OCI-LY3 (cell line): ENCODE data around the gene HOXC9.

ENCODE experiments used
- H2AFZ ChIP-seq: fragments of 200-600, 300-600 bp; shearing (Covaris generic); 2 replicates; pipeline ENCODE4 v1.6.0; 2014; ENCODE audit warnings: antibody characterized with exemption, low read depth, low read length
- H3K27ac ChIP-seq: fragments of 200-600, 300-600 bp; sonication (generic); 2 replicates; pipeline ENCODE4 v1.5.1; 2014; ENCODE audit warnings: mild to moderate bottlenecking, low read length, moderate library complexity, mixed read lengths
- H3K27me3 ChIP-seq: fragments of 200-600, 300-600 bp; sonication (generic); 2 replicates; pipeline ENCODE4 v1.6.1; 2014; ENCODE audit warnings: low read depth, low read length, mixed read lengths
- H3K36me3 ChIP-seq: fragments of 200-600, 300-600 bp; sonication (generic); replicated peaks from 2 replicates; pipeline ENCODE3; 2014; ENCODE audit warnings: low read depth, low read length, mixed read lengths
- H3K4me1 ChIP-seq: fragments of 300-600, 200-600 bp; sonication (generic); 2 replicates; pipeline ENCODE4 v1.6.1; 2014; ENCODE audit warnings: low read length, mixed read lengths
- H3K4me2 ChIP-seq: fragments of 200-600, 300-600 bp; sonication (generic); 2 replicates; pipeline ENCODE4 v1.6.1; 2014; ENCODE audit warnings: low read length, mixed read lengths
- H3K4me3 ChIP-seq: fragments of 300-600, 200-600 bp; sonication (generic); 2 replicates; pipeline ENCODE4 v1.5.1; 2014; ENCODE audit warnings: antibody characterized with exemption, mild to moderate bottlenecking, low read length, moderate library complexity
- H3K79me2 ChIP-seq: fragments of 300-600, 200-600 bp; shearing (Covaris generic); 2 replicates; pipeline ENCODE4 v1.6.1; 2014; ENCODE audit warnings: mild to moderate bottlenecking, low read length, mixed read lengths
- H3K9ac ChIP-seq: fragments of 300-600, 200-600 bp; shearing (Covaris generic); 2 replicates; pipeline ENCODE4 v1.6.0; 2014; ENCODE audit warnings: mild to moderate bottlenecking, low read length, moderate library complexity
- H3K9me3 ChIP-seq: fragments of 200-600, 300-600 bp; shearing (Covaris generic); 2 replicates; pipeline ENCODE4 v1.6.1; 2014; ENCODE audit warnings: low read length, mixed read lengths; ENCODE audit not compliant: insufficient read depth
- H4K20me1 ChIP-seq: fragments of 200-600, 300-600 bp; sonication (generic); 2 replicates; pipeline ENCODE4 v1.6.1; 2016; ENCODE audit warnings: low read length, mixed read lengths; ENCODE audit not compliant: insufficient read depth
- EZH2phosphoT487 ChIP-seq: fragments of 200-600 bp; shearing (Covaris generic); IDR thresholded peaks from 2 replicates; pipeline ENCODE4 v1.6.1; 2018; ENCODE audit warnings: antibody characterized with exemption, mixed run types, low read depth
- TF ChIP-seq, protein P1 (sequence below): fragments of 200-600, 300-600 bp; sonication (generic); IDR thresholded peaks from 2 replicates; pipeline ENCODE4 v1.5.1; 2014; ENCODE audit warnings: antibody characterized with exemption, low read length, low read depth

HOXC9 gene

DNA sequence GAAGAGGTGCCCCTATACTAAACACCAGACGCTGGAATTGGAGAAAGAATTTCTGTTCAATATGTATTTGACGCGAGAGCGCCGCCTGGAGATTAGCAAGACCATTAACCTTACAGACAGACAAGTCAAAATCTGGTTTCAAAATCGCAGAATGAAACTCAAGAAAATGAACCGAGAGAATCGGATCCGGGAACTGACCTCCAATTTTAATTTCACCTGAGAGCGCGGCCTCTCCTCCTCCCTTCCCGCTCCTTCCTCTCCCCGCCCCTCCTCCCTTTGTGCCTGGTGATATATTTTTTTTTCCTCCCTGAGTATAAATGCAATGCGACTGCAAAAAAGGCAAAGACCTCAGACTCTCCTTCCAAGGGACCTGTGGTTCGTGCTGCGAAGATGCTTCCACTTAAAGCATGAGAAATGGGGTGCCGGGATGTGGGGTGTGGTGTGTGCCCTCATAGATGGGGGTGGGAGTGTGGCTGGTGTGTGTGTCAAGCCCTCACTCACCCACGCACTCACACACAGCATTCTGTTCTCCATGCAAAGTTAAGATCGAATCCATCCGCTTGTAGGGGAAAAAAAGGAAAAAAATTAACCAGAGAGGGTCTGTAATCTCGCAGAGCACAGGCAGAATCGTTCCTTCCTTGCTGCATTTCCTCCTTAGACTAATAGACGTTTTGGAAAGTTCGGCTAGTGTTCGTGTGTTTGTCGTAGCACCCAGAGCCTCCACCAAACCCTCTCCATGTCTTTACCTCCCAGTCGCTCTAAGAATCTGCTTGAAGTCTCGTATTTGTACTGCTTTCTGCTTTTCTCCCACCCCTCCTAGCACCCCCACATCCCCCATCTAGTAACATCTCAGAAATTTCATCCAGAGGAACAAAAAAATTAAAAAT, 10.5 kb upstream of the HOXC9 start:
- Histone ChIP-seq H2AFZ (no peak overlapping the region), H3K4me1 (peaks cover 69% of the 10 kb centered on the region), H3K9me3 (no peaks in the 10 kb centered on the region), H3K4me3 (peak overlapping the region; percentile 77), H3K9ac (peak overlapping the region; percentile 66), H3K36me3 (no peaks in the 10 kb centered on the region), H4K20me1 (no peaks in the 10 kb centered on the region), H3K27ac (peak overlapping the region; percentile 66), H3K27me3 (0 out of 2 replicates have a peak, but pooled peaks cover 8% of the 10 kb centered on the region), H3K79me2 (no peaks in the 10 kb centered on the region), H3K4me2 (peak overlapping the region; percentile 99)
- TF ChIP-seq, protein P1, sequence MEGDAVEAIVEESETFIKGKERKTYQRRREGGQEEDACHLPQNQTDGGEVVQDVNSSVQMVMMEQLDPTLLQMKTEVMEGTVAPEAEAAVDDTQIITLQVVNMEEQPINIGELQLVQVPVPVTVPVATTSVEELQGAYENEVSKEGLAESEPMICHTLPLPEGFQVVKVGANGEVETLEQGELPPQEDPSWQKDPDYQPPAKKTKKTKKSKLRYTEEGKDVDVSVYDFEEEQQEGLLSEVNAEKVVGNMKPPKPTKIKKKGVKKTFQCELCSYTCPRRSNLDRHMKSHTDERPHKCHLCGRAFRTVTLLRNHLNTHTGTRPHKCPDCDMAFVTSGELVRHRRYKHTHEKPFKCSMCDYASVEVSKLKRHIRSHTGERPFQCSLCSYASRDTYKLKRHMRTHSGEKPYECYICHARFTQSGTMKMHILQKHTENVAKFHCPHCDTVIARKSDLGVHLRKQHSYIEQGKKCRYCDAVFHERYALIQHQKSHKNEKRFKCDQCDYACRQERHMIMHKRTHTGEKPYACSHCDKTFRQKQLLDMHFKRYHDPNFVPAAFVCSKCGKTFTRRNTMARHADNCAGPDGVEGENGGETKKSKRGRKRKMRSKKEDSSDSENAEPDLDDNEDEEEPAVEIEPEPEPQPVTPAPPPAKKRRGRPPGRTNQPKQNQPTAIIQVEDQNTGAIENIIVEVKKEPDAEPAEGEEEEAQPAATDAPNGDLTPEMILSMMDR: peak; percentile 79
- TF ChIP-seq EZH2phosphoT487: no peak

DNA sequence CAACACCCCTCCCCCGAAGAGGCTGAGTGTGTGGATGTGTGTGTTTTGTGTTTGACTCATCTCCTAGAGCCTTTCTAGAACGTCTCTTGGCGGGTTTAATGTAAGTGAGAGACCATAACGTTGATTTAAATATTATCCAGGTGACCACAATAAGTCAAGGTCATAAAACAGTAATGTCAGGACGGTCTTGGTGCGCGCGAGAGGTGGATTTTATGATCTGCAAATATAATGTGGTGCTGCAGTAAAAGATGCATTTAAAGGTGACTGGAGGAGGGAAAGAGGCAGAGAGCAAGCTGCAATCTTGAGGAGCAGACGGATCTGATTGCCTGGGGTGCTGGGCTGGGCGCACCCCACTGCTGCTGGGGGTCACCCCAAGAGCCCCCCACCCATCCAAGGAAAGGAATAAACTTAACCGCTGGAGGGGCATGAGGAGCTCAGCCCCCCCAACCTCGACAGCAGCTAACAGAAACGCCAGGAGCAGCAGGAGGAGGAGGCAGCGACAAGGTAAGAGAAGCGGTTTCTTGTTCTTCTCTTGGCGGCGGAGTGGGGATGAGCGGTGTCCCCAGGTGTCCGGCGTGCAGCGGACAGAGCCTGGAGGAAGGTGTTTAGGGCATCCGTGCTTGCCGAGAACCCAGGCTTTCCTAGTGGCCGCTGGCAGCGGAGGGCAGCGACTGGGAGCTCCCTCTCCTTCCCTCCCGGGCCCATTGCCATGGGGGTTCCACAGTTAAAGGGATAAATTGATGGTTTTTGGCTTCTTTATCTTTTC, 9.5 kb upstream of the HOXC9 start:
- peaks cover 67% of the 10 kb centered on the region for H3K4me1 ChIP-seq
- peak overlapping the region; percentile 77 for H3K4me3 ChIP-seq
- H3K9me3 ChIP-seq: no peaks in the 10 kb centered on the region
- no peak for TF ChIP-seq EZH2phosphoT487
- TF ChIP-seq, protein P1: no peak
- H3K36me3 ChIP-seq: no peaks in the 10 kb centered on the region
- no peaks in the 10 kb centered on the region for H3K79me2 ChIP-seq
- no peak overlapping the region for H3K27ac ChIP-seq
- H3K9ac ChIP-seq: peak overlapping the region; percentile 66
- H2AFZ ChIP-seq: no peak overlapping the region
- H3K27me3 ChIP-seq: 0 out of 2 replicates have a peak, but pooled peaks cover 8% of the 10 kb centered on the region
- peak overlapping the region; percentile 99 for H3K4me2 ChIP-seq
- no peaks in the 10 kb centered on the region for H4K20me1 ChIP-seq

DNA sequence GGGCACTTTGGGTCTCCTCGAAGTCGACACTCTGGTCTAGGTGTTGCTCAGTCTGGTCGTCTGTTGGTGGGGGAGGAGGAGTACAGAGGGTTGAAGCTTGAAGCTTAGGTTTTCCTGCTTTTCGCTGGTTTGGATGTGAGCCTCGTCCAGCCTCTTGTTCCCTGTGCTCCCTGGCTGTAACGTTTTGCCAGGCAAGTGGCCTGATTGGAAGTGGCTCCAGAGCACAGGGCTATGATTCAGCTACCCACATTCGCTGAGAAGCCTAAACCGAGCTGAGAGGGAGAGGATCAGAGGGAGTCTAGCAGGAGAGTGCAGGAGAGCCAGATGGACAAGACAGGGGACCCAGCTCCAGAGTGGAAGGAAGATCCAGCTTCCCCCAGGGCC, 8.9 kb upstream of the HOXC9 start:
- Histone ChIP-seq H3K36me3 (no peaks in the 10 kb centered on the region), H3K79me2 (no peaks in the 10 kb centered on the region), H3K4me1 (peaks cover 67% of the 10 kb centered on the region), H3K9ac (peak overlapping the region; percentile 9; the same call in 1 of the 2 replicates), H4K20me1 (no peaks in the 10 kb centered on the region), H3K27me3 (0 out of 2 replicates have a peak, but pooled peaks cover 8% of the 10 kb centered on the region), H3K9me3 (no peaks in the 10 kb centered on the region), H3K4me2 (peak overlapping the region; percentile 99), H3K27ac (no peak overlapping the region), H3K4me3 (peak overlapping the region; percentile 77), H2AFZ (no peak overlapping the region)
- TF ChIP-seq, protein P1: no peak
- TF ChIP-seq EZH2phosphoT487: no peak
